Subcutaneous abdominal adipose tissue (tissue), 5 donors: Measurements from ENCODE around the gene UNC50.

Experiments
- H3K27ac ChIP-seq: one replicate; pipeline ENCODE4 v1.7.0; 2013; ENCODE audit warnings: low read depth, mild to moderate bottlenecking, inconsistent platforms, low read length, moderate library complexity
- H3K27me3 ChIP-seq, 5 donors: one replicate each; pipeline ENCODE4 v1.7.0; 2013; ENCODE audit warnings: low read length in 5 of 5, inconsistent platforms in 1 of 5; ENCODE audit not compliant: control insufficient read depth in 5 of 5, insufficient read depth in 4 of 5
- H3K36me3 ChIP-seq, 5 donors: one replicate each; pipeline ENCODE4 v1.7.0; 2013; ENCODE audit warnings: low read length in 5 of 5; ENCODE audit not compliant: control insufficient read depth in 5 of 5, insufficient read depth in 5 of 5
- H3K4me1 ChIP-seq, 5 donors: one replicate each; pipeline ENCODE4 v1.7.0; 2013; ENCODE audit warnings: low read length in 5 of 5, mild to moderate bottlenecking in 3 of 5, moderate library complexity in 1 of 5; ENCODE audit not compliant: control insufficient read depth in 5 of 5, insufficient read depth in 5 of 5
- H3K4me3 ChIP-seq, 5 donors: one replicate each; pipeline ENCODE4 v1.7.0; 2013; ENCODE audit warnings: low read length in 5 of 5, low read depth in 1 of 5
- H3K9ac ChIP-seq, 5 donors: one replicate each; pipeline ENCODE4 v1.7.0; 2013; ENCODE audit warnings: low read length in 5 of 5, mild to moderate bottlenecking in 4 of 5, moderate library complexity in 3 of 5
- H3K9me3 ChIP-seq, 5 donors: one replicate each; pipeline ENCODE4 v1.7.0; 2013; ENCODE audit warnings: low read length in 5 of 5; ENCODE audit not compliant: control insufficient read depth in 5 of 5
- donor health status: healthy.
- donor health status: healthy.
- donor health status: healthy.
- donor health status: healthy.
- donor health status: healthy.

Gene UNC50

DNA sequence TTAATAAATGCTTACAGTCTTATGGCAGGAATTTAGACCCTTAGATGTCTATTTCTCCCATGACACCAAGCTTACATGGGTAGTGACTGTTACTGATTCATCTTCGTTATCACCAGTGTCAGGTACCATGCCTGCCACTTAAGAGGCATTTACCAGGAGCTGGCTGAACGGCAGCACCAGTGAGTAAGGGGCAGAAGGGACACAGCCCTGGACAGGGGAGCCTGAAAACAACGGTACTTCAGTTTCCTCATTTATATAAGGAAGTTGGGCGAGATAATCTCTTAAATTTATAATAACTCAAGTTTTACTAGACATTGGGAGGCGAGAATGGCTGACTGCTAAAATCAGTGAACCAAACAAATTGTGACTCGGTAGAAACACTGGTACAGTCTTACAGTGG lies 1.3 kb upstream of the UNC50 start:
- peaks cover 8 to 29% (median 16%) of the 10 kb centered on the region in 5 donors for H3K36me3 ChIP-seq
- peak overlapping the region; percentile 91 to 100 (median 99) for H3K9ac ChIP-seq
- H3K9me3 ChIP-seq = no peaks in the 10 kb centered on the region
- H3K4me3 ChIP-seq = peak overlapping the region; percentile 85 to 99 (median 95)
- H3K27ac ChIP-seq = no peak overlapping the region
- peaks cover 14 to 43% (median 40%) of the 10 kb centered on the region in 5 donors for H3K4me1 ChIP-seq
- H3K27me3 ChIP-seq = no peaks in the 10 kb centered on the region

DNA sequence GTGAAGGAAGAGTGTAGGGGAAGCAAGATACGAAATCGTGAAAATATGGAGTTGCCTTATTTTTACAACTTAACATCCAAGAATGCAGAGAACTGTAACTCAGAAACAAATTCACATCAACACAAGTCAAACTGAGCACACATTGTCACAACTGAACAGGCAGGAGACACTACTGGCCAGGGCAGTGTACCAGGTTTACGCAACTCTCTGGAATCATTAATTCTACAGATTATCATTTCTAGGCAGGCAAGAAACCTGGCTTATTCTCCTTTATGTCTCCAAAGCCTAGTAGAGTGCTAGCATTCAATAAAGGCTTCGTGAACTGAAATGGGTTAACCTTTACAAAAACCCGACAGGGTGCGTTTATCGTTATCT lies 661 bp upstream of the UNC50 start:
- H3K4me1 ChIP-seq = peaks cover 14 to 43% (median 40%) of the 10 kb centered on the region in 5 donors
- H3K36me3 ChIP-seq = peaks cover 6 to 30% (median 18%) of the 10 kb centered on the region in 5 donors
- H3K27ac ChIP-seq = peak overlapping the region; percentile 96
- peak overlapping the region; percentile 85 to 99 (median 95) for H3K4me3 ChIP-seq
- no peaks in the 10 kb centered on the region for H3K9me3 ChIP-seq
- peak overlapping the region; percentile 91 to 100 (median 99) for H3K9ac ChIP-seq
- no peaks in the 10 kb centered on the region for H3K27me3 ChIP-seq

DNA sequence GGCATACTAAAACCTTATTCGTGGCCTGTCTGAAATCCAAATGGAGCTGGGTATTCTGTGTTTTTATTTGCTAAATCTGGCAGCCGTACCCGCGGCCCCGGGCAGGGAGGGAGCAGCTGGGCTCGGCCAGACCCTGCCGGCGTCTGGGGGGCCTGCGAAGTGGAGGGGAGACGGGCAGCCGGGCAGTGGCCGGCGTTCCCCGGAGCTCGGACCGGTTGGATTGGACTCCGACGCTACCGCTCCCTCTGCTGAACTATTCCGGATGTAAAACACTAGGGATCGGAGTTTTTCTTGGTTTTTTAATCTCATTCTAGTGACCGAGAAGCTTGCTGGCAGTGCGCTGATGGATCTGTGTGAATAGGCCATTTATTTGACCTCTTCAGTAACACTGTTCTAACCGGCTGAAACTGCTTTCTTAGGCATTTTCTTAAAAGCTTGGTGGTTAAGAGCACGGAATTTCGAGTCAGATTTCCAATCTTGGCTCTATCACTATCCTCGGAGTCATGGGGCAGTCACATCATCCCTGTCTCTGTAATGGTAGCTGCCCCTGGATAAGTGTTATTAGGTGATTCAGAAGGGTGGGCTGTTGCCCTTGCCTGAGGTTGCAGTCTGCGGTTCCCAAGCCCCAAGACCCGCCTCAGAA lies 694 bp downstream of the UNC50 start:
- Histone ChIP-seq H3K36me3 (peaks cover 0 to 35% (median 27%) of the 10 kb centered on the region in 5 donors), H3K27ac (peak overlapping the region; percentile 96), H3K4me3 (peak overlapping the region; percentile 81 to 99 (median 95)), H3K9ac (peak overlapping the region; percentile 97 to 100 (median 99)), H3K27me3 (no peaks in the 10 kb centered on the region), H3K9me3 (no peaks in the 10 kb centered on the region), H3K4me1 (peaks cover 14 to 43% (median 40%) of the 10 kb centered on the region in 5 donors)

DNA sequence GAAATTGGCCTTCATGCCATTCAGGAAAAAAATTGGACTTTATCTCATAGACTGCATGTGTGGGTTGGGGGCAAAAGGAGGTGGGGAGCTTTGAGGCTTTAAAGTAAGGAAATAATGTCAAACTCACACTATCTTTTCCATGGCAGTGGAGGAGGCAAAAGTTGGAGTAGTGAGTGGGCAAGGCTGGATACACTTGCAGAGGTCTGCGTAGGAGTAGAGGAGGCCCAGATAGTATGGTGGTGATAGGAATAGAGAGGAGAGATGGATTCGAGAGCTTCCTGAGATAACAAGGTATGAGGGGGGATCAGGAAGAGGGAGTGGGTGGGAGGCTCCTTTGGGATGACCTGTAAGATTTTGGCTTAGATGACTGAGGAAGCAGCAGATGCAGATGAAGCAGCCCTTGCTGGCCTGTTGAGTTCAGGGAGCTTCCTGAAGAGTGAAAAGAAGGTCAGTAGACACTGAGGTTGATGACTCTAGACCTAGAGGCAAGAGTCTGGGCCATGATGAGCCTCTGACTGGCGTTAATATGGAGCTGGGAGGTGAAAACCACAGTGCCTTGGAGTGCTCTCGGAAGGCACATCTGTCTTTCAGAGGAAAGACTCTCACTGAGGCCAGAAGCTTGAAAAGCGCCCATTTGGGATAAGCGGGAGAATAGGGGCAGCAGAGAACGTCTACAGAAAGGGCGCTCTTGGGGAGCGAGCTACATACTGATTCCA lies 5.8 kb downstream of the UNC50 start:
- Histone ChIP-seq H3K27ac (no peak overlapping the region), H3K36me3 (peaks cover 32 to 75% (median 66%) of the 10 kb centered on the region in 5 donors)

DNA sequence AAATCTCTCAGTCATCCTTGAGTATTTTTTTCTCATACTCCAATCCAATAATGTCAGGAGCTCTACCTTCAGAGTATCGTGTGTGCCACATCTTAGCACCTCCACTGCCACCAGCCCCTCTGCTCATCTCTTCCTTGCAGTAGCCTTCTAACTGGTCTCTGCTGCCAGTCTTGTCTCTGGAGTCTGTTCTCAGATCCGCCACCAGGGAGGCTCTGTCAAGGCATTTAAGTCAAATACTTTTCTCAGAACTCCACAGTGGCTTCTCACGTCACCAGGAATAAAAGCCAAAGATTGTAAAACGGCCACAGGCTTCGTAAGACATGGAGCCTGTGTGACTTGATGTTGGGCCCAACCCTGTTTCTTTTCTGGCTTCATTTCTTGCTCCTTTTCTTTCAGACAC lies 7.1 kb downstream of the UNC50 start:
- no peaks in the 10 kb centered on the region for H3K9me3 ChIP-seq
- H3K9ac ChIP-seq = peak overlapping the region in 1 of 5 donors; percentile 13
- H3K27ac ChIP-seq = no peak overlapping the region
- H3K36me3 ChIP-seq = peaks cover 36 to 73% (median 65%) of the 10 kb centered on the region in 5 donors
- peaks cover 2 to 9% (median 3%) of the 10 kb centered on the region in 5 donors for H3K4me1 ChIP-seq
- no peak overlapping the region for H3K4me3 ChIP-seq
- H3K27me3 ChIP-seq = no peaks in the 10 kb centered on the region

More for the DNA sequence above, 5.8 kb downstream of the UNC50 start:
- no peaks in the 10 kb centered on the region for H3K27me3 ChIP-seq
- no peaks in the 10 kb centered on the region for H3K9me3 ChIP-seq
- no peak overlapping the region for H3K9ac ChIP-seq
- no peak overlapping the region for H3K4me3 ChIP-seq
- H3K4me1 ChIP-seq = peaks cover 3 to 22% (median 16%) of the 10 kb centered on the region in 5 donors

DNA sequence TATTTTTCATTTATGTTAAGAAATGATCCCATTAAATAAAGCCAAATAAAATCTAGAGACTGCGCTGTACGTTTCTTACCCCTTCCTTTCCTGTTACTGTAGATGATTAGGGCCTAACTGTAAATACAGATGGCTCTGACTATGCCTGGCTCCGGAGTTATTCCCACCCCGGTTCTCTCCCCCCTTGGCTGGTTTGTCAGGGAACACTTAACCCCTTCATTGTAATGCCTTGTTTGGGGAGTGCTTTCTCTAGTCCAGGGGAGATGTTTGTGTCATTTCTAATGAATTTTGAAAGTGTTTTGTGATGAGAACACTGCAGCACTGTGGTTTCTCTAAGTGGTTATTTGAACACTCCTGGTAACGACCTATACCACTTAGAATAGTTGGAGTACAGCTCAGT lies 8.8 kb downstream of the UNC50 start:
- Histone ChIP-seq H3K9ac (peak overlapping the region in 1 of 5 donors; percentile 58), H3K27me3 (no peaks in the 10 kb centered on the region), H3K9me3 (no peaks in the 10 kb centered on the region), H3K4me1 (no peaks in the 10 kb centered on the region), H3K27ac (no peak overlapping the region), H3K4me3 (no peak overlapping the region), H3K36me3 (peaks cover 41 to 78% (median 60%) of the 10 kb centered on the region in 5 donors)

DNA sequence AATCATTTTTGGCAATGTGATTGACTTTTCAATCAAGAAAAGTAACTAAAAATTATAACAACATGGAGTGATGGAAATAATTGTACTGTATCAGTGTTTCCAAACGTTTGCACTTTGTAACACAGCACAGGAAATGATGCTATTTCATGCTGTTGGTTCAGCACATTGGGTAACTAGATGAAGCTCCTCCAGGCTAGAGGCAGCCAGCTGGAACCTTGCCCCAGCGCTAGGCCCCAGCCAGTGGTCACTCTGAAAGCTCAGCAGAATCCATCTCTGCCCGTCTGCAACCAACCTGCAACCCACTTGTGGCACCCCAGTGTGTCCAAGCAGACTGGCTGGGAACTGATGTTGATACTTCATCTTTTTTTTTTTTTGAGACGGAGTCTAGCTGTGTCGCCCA lies 15.3 kb downstream of the UNC50 start:
- peaks cover 7 to 22% (median 13%) of the 10 kb centered on the region in 5 donors for H3K36me3 ChIP-seq
- peaks cover 0 to 13% (median 0%) of the 10 kb centered on the region in 5 donors for H3K4me1 ChIP-seq

DNA sequence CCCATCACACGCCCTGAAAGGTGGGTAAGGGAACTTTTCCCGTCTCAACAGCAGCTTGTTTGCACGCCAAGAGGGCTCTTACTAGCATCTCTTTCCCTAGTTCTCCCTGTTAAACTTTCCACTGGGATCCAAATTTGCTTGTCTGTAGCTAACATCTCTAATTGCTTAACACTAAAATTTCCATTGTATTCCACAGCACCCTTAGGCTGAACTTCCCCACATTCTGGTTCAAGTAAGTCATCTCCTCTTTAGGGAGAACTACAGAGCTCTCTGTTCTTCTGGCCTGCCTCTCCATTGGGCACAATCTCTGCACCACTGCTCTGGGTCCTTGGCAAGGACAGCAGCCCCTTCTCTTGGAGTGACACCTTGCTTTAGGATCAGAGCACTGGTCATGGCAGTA lies 24.0 kb downstream of the UNC50 start:
- Histone ChIP-seq H3K27me3 (no peaks in the 10 kb centered on the region), H3K9me3 (no peaks in the 10 kb centered on the region), H3K36me3 (peaks cover 13 to 51% (median 46%) of the 10 kb centered on the region in 5 donors), H3K4me1 (no peaks in the 10 kb centered on the region), H3K4me3 (no peak overlapping the region), H3K9ac (no peak overlapping the region), H3K27ac (no peak overlapping the region)

More for the DNA sequence above, 15.3 kb downstream of the UNC50 start:
- Histone ChIP-seq H3K9me3 (no peaks in the 10 kb centered on the region), H3K27ac (peak overlapping the region; percentile 33), H3K27me3 (no peaks in the 10 kb centered on the region), H3K9ac (no peak overlapping the region), H3K4me3 (no peak overlapping the region)

DNA sequence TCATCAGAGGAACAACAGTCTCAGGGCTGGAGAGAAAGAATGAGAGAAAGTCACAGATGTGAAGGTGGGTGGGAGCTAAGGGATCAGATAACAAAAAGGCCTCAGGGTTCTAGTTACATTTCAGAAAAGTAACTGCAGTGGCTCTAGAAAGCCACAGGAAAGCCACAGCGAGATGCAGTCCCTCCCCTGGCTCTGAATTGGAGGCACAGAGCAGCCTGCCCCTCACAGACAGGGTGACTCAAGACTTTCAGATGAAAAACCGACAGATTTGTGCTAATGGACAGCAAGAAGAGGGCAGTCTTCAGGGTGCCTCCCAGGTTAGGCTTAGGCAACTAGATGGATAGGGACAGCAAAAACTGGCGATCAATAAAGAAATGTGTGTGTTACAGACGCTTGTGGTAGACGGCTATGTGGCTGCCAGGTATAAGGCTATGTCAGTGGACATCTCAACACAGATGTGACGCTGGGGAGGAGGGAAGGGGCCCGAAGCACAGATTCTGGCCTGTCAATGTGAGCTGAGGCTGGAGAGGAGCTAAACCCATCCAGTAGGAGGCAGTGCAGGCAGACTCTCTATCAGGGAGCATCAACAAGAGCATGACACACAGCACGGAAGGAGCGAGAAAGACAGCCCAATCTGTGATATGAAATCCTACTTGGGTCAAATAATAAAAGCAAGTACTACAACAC lies 26.2 kb downstream of the UNC50 start:
- Histone ChIP-seq H3K9me3 (no peaks in the 10 kb centered on the region), H3K36me3 (peaks cover 14 to 61% (median 47%) of the 10 kb centered on the region in 5 donors), H3K27me3 (no peaks in the 10 kb centered on the region), H3K27ac (no peak overlapping the region), H3K4me1 (no peaks in the 10 kb centered on the region), H3K4me3 (no peak overlapping the region), H3K9ac (no peak overlapping the region)
